Neural crest cell (in vitro differentiated cells): ENCODE data around the gene AKT2. TPM values are rescaled to one million over a fixed set of nuclear protein-coding genes. Genes with fewer than 3 reads are reported as not detected.

Source experiments
- DNase-seq: peaks from one replicate; pipeline ENCODE4 v3.0.0; 2021; ENCODE audit warnings: low read depth, mixed read lengths, low spot score
- H3K27ac Mint-ChIP-seq: one replicate; pipeline ENCODE4 v1.8.0; 2021; ENCODE audit warnings: mild to moderate bottlenecking, mixed read lengths; ENCODE audit not compliant: unreplicated experiment
- H3K27me3 Mint-ChIP-seq: 2 replicates; pipeline ENCODE4 v1.8.0; 2021; ENCODE audit warnings: low read depth, mild to moderate bottlenecking, mixed read lengths
- H3K36me3 Mint-ChIP-seq: 2 replicates; pipeline ENCODE4 v1.8.0; 2021; ENCODE audit warnings: low read depth, mild to moderate bottlenecking, mixed read lengths
- H3K4me1 Mint-ChIP-seq: 2 replicates; pipeline ENCODE4 v1.8.0; 2021; ENCODE audit warnings: mixed read lengths
- H3K4me3 Mint-ChIP-seq: one replicate; pipeline ENCODE4 v1.8.0; 2021; ENCODE audit warnings: mild to moderate bottlenecking, mixed read lengths
- H3K9me3 Mint-ChIP-seq: 2 replicates; pipeline ENCODE4 v1.8.0; 2021; ENCODE audit warnings: mixed read lengths
- total RNA-seq: library from RNA; stranded (reverse); gene quantifications from 2 replicates; pipeline ENCODE4 v1.2.1, GENCODE V29; 2021
- TF ChIP-seq, protein P1 (sequence below): fragments of 200-600 bp; sonication (generic); conservative IDR thresholded peaks from 2 replicates; pipeline ENCODE4 v1.5.0; 2021; ENCODE audit warnings: antibody characterized with exemption, mild to moderate bottlenecking

AKT2 gene
- total RNA-seq, 1 donor from 2014 or later = 147 TPM

DNA sequence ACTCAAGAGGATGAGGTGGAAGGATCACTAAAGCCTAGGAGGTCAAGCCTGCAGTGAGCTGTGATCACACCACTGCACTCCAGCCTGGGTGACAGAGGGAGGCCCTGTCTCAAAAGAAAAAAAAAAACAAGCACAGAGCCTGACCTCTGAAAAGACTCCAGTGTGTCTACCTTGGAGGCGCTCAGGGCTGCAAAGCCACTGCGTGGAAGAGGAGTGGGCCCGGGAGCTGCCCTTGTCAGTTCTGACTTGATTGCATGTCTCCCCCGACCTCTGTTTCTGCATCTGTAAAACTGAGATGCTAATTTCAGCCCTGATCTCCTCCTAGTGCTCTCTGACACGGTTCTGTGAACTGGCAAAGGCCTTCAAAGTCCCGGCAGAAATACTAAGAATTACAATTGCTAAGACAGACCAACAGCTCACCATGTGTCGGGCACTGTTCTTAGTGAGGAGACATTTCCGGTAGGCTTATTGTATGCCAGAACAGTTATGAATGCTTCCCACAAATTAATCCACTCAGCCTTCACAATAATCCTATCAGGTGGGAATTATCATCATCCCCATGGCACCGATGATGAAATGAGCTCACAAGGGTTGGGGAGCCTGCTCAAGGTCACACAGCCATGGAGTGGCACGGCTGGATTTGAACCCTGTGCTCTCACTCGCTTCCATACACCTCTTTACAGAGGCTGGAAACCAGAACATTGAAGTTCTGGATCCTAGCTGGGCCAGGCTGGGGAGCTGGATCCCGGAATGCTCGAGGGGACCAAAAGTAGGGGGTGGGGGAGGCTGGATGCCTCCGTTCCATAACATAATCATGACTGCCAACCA, 3.5 kb downstream of the AKT2 start:
- Mint-ChIP-seq H3K27me3 (no peaks in the 10 kb centered on the region), H3K4me1 (peaks cover 50% of the 10 kb centered on the region), H3K36me3 (no peaks in the 10 kb centered on the region), H3K4me3 (peak overlapping the region; percentile 65), H3K27ac (no peak overlapping the region), H3K9me3 (no peaks in the 10 kb centered on the region)
- no peak for DNase-seq
- TF ChIP-seq, protein P1, sequence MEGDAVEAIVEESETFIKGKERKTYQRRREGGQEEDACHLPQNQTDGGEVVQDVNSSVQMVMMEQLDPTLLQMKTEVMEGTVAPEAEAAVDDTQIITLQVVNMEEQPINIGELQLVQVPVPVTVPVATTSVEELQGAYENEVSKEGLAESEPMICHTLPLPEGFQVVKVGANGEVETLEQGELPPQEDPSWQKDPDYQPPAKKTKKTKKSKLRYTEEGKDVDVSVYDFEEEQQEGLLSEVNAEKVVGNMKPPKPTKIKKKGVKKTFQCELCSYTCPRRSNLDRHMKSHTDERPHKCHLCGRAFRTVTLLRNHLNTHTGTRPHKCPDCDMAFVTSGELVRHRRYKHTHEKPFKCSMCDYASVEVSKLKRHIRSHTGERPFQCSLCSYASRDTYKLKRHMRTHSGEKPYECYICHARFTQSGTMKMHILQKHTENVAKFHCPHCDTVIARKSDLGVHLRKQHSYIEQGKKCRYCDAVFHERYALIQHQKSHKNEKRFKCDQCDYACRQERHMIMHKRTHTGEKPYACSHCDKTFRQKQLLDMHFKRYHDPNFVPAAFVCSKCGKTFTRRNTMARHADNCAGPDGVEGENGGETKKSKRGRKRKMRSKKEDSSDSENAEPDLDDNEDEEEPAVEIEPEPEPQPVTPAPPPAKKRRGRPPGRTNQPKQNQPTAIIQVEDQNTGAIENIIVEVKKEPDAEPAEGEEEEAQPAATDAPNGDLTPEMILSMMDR = no peak

DNA sequence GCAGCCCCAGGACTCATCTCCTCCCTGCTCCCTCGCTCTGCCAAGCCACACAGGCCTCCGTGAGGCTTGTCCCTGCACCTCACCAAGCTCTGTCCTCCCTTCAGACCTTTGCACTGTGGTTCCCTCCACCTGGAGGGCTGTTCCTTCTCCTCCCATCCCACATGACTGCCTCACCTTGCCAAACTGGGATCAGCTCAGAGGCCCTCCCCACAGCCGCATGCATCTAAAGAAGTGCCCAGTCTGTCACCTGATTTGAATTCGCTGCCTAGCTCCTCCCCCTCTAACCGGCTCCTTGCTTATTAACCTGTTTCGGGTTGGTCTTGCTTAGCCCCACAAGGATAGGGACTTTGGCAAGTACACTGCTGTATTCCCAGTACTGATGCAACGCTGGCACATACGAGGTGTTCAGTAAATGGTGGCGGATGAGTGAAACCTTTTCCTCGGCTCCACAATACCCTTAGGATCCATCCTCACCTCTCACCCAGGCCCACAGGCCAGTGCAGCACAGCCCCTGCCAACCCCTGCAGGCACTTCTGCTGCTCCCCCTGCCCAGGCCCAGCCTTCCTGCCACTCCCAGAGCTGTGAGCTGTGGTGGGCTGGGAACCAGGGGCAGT, 4.4 kb downstream of the AKT2 start:
- Mint-ChIP-seq H3K4me3 (no peak overlapping the region), H3K9me3 (no peaks in the 10 kb centered on the region), H3K4me1 (peaks cover 46% of the 10 kb centered on the region), H3K27me3 (no peaks in the 10 kb centered on the region), H3K36me3 (no peaks in the 10 kb centered on the region), H3K27ac (peak overlapping the region; percentile 83)
- TF ChIP-seq, protein P1 = no peak
- no peak for DNase-seq

DNA sequence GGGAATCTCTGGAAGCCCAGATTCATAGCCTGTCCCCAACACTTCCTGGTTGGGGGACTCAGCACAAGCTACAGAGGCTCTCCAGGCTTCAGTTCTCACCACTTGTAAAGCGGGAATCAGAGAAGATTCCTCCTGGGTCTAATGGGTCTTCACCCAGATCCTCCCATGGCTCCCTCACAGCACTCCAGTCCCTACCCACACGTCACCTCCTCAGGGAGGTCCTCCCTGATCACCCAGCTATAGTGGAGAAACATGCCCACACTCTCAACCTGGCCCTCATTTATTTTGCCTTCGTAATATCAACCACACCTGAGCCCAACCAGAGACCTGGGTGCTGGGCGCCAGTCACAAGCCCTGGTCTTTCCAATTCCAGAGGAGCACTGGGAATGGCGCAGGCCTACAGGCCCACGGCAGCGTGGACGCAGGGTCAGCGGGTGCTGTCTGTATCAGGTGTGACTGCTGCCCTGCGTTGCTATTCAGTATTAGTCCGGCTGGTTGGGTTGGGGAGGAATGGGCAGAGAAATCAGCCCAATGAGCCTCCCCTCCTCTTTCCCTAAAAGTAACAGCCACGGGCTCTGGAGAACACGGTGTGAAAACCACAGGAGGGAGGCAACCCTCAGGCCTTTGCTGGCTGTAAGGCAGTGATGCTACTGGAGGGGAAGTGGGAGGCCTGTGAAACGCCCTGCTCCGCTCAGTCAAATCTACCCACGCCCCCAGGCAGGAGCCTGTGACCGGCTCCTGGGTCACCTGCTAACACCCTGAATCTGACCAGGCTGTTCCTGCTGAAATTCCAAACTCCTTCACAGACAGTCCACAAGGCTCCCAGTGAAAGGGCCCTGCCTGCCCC, 5.2 kb downstream of the AKT2 start:
- no peaks in the 10 kb centered on the region for H3K36me3 Mint-ChIP-seq
- DNase-seq = no peak
- TF ChIP-seq, protein P1 = no peak
- H3K27me3 Mint-ChIP-seq = no peaks in the 10 kb centered on the region
- H3K4me3 Mint-ChIP-seq = peak overlapping the region; percentile 41
- no peaks in the 10 kb centered on the region for H3K9me3 Mint-ChIP-seq
- peak overlapping the region; percentile 83 for H3K27ac Mint-ChIP-seq
- peaks cover 42% of the 10 kb centered on the region for H3K4me1 Mint-ChIP-seq

DNA sequence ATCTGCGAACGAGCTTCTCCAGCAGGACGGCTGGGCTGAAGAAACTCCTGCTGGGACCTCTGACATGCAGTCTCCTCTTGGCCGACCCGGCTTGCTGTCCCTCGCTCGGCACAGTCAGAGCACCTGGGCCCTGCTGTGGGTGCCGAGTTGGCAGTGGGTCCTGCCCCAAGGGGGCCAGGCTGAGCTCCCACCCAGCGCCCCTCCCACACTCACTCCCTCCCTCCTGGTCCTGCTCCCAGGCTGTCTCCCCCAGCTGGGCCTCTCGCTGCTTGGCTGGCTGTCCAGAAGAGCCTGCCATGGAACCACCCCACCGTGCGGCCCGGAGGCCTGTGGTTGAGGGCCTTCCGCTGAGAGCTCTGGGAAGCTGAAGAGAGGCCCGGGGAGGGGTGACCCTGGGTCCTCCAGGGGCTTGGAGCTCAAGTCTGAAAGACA, 6.0 kb downstream of the AKT2 start:
- Mint-ChIP-seq H3K4me3 (no peak overlapping the region), H3K27ac (no peak overlapping the region), H3K27me3 (no peaks in the 10 kb centered on the region), H3K4me1 (peaks cover 42% of the 10 kb centered on the region), H3K36me3 (no peaks in the 10 kb centered on the region), H3K9me3 (no peaks in the 10 kb centered on the region)
- TF ChIP-seq, protein P1 = no peak
- no peak for DNase-seq

DNA sequence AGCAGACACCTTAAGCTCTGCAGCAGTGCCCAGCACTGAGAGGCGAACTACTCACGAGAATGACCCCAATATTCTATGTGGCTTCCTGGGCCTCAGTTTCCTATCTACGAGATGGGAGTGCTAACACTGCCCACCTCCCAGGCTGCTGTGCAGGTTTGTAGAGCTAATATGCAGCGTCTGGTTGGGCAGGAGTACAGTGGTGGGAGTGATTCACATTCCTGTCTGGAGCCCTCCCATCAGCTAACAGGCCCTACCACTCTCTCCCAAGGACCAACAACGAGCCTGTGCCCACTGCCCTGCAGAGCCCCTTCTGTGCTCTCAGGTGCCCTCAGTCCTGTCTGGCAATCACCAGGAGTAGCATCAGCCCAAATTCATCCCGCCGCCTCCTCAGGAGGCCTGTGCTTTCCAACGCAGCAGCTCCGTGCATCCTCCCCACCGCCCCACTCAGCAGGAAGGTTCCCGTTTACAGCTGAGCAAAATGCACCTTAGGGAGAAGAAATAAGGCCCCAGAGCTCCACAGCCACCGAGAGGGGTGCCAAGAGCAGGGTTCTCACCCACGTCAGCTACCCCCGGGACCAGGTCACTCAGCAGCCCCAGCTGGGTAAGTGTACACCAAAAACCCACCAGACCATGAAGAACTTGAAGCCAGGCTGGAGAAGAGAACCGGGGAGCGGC, 6.6 kb downstream of the AKT2 start:
- DNase-seq = no peak
- TF ChIP-seq, protein P1 = no peak
- no peaks in the 10 kb centered on the region for H3K9me3 Mint-ChIP-seq
- H3K4me3 Mint-ChIP-seq = peak overlapping the region; percentile 23
- H3K36me3 Mint-ChIP-seq = no peaks in the 10 kb centered on the region
- no peaks in the 10 kb centered on the region for H3K27me3 Mint-ChIP-seq
- peaks cover 42% of the 10 kb centered on the region for H3K4me1 Mint-ChIP-seq
- H3K27ac Mint-ChIP-seq = peak overlapping the region; percentile 6
